LNCaP clone FGC (cell line): ENCODE data around the gene TMEM125.

Source experiments
- DNase-seq: peaks from one replicate; pipeline ENCODE4 v3.0.0-alpha.2; 2011; ENCODE audit warnings: low read depth
- H3K4me3 ChIP-seq: 2 replicates; pipeline ENCODE4 v1.5.1; 2011; ENCODE audit warnings: mild to moderate bottlenecking, low read depth, low read length, control low read depth
- TF ChIP-seq, protein P1 (sequence below): IDR thresholded peaks from 2 replicates; pipeline ENCODE4 v1.5.1; 2012; ENCODE audit warnings: mild to moderate bottlenecking; ENCODE audit not compliant: control insufficient read depth, insufficient read depth; ENCODE audit errors: extremely low read depth

TMEM125 gene

GRCh38 chr1:43305461-43305860, 35.7 kb downstream of the TMEM125 start:
- TF ChIP-seq, protein P1, sequence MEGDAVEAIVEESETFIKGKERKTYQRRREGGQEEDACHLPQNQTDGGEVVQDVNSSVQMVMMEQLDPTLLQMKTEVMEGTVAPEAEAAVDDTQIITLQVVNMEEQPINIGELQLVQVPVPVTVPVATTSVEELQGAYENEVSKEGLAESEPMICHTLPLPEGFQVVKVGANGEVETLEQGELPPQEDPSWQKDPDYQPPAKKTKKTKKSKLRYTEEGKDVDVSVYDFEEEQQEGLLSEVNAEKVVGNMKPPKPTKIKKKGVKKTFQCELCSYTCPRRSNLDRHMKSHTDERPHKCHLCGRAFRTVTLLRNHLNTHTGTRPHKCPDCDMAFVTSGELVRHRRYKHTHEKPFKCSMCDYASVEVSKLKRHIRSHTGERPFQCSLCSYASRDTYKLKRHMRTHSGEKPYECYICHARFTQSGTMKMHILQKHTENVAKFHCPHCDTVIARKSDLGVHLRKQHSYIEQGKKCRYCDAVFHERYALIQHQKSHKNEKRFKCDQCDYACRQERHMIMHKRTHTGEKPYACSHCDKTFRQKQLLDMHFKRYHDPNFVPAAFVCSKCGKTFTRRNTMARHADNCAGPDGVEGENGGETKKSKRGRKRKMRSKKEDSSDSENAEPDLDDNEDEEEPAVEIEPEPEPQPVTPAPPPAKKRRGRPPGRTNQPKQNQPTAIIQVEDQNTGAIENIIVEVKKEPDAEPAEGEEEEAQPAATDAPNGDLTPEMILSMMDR: no peak
- no peak for DNase-seq
- no peak overlapping the region for H3K4me3 ChIP-seq

- TF ChIP-seq, protein P1: no peak
- no peak overlapping the region for H3K4me3 ChIP-seq
- no peak for DNase-seq
These were observed 36.3 kb downstream of the TMEM125 start for GRCh38 chr1:43305926-43306687.

DNA sequence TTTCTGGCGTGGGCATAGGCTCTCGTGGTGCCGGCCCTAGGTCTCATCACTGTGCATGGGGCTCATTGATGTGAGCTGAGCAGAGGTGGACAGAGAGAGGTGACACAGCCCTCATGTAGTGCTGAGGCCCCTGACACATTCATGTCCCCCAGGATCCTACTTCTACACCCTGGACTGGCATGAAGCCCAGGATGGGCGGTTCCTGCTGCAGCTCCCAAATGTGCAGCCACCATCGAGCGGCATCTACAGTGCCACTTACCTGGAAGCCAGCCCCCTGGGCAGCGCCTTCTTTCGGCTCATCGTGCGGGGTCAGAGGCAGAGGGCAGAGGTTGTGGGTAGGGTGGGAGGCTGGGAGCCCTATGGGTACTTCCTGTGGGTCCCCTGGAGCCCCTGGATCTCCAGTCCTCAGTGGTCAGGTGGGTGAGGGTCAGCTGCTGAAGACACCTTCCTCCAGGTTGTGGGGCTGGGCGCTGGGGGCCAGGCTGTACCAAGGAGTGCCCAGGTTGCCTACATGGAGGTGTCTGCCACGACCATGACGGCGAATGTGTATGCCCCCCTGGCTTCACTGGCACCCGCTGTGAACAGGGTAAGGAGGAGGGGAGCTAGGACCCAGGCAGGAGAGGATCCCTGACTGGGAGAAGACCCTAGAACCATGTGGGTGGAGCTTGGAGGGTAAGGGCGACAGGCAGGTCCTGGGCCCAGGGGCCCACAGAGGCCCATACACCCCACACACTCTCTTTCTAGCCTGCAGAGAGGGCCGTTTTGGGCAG, 37.1 kb downstream of the TMEM125 start:
- no peak for DNase-seq
- no peak overlapping the region for H3K4me3 ChIP-seq
- TF ChIP-seq, protein P1: no peak

DNA sequence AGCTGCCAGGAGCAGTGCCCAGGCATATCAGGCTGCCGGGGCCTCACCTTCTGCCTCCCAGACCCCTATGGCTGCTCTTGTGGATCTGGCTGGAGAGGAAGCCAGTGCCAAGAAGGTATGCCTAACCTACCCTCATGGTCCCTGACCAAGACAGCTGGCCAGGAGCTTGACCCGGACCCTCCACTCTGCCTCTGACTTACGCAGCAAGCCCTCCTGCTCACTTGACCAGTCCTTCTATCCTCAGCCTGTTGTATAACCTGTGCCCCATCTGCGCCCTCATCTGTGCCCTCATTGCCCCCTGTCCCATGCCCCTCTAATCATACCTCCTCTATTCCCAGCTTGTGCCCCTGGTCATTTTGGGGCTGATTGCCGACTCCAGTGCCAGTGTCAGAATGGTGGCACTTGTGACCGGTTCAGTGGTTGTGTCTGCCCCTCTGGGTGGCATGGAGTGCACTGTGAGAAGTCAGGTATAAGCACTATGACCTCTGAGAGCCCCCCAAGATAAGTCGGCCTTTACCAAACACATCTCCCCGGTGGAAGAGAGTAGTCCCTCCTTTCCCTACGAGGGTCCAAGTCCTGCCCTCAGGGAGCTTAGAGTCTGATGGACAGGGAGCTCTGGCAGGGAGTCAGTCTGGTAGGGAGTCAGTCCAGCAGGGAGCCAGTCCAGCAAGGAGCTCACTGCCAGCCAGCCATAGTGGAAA, 37.8 kb downstream of the TMEM125 start:
- no peak for DNase-seq
- H3K4me3 ChIP-seq: no peak overlapping the region
- TF ChIP-seq, protein P1: no peak

- no peak for DNase-seq
- no peak overlapping the region for H3K4me3 ChIP-seq
- TF ChIP-seq, protein P1: no peak
These were observed 39.0 kb downstream of the TMEM125 start for GRCh38 chr1:43308635-43309404.

DNA sequence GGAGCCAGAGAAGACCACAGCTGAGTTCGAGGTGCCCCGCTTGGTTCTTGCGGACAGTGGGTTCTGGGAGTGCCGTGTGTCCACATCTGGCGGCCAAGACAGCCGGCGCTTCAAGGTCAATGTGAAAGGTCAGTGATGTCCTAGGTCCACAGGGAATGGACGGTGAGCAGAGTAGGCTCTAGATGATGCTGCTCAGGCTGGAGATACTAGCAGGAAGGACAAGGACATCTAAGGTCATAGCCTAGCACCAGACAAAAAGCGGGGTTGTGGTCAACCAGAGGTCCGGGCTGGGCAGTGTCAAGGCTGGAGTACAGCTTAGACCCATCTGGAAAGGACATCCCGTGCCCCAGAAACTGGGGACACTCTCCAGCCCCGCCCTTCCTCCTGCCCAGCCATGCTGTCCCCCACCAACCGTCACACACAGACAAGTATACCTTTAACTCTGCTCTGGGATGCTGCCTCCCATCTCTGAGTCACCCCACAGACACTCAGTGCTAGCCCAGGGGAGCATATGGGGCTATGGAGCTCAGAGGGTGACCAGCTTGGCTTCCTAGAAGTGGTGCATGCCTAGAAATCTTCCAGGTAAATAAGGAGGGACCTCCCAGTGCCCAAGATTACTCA, 39.7 kb downstream of the TMEM125 start:
- TF ChIP-seq, protein P1: no peak
- DNase-seq: no peak
- no peak overlapping the region for H3K4me3 ChIP-seq
